RPMI8226 (cell line): ENCODE measurements around the gene ALK.

ENCODE experiments used
- DNase-seq: peaks from one replicate; pipeline ENCODE4 v3.0.0-alpha.2; 2015

Gene ALK

DNA sequence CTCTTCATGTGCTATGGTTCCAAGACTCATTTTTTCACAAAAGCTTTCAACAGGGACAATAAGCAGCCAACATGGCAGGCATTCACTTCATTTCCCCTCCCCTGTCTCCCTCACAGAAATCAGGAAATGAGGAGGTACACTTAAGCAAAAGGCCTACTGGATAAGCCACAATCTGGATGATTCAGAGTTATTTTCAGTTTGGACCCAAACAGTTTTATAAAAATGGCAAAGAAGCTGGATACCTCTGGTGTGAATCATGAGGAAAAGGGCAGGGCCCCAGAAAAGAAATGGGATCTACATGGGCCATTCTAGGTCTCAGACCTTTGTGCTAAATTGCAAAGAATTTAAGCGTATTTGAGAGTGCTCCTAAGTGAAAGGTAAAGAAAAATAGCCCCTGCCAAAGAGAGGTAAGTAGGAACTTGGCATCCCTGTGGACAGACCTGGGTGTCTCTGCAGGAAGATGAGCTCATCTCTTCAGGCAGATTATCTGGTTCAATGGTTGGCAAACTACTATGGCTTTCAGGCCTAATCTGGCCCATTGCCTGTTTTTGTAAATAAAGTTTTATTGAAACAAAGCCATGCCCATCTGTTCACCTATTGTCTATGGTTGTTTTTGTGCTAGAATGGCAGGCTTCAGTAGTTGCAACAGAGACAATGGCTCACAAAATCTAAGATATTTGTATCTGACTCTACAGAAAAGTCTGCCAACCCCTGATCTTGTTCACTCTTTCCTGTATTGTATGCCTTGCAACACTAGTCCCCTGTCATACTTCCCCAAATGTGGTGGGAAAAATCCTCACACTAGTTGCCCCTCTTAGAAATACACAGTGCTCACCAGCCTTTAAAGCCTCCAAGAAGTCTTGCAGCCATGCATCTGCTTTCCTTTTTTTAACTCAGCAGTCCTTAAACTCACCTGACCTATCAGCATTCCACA lies 315.0 kb downstream of the ALK start:
- DNase-seq: no peak

DNA sequence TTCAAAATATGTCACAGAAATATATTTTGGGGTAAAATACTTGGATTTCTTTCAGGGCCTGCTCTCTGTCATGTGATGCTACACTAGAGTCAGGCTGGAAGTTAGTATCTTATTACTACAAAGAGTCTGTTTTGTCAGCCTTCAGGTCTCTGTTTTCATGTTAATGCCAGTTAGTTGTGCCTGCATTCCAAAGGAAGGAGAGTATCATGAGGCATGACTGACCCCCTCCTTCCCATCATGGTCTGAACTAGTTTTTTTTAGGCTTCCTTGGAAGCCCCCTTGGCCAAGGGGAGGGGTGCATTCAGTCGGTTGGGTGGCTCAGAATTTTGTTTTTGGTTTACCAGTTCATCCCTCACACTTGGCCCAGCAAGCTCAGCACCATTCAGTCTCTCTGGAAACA lies 318.0 kb downstream of the ALK start:
- no peak for DNase-seq

DNA sequence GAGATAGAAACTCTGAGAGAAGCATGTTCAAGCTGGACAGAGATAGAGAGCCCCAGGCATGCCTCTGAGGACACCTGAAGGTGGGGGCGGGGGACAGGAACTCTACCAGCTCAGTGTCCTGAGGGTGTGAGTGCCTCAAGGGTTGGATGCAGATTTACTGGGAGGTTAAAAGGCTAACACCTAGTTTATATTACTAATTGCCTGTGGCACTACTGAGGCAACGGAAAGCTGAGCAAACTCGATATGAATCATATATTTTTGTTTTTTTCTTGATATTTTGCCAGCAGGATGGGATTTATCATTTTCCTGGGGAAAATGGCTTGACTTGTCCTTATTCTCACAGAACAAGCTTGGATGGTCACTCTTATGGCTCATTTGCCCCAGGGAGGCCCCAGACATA lies 319.5 kb downstream of the ALK start:
- DNase-seq: no peak

DNA sequence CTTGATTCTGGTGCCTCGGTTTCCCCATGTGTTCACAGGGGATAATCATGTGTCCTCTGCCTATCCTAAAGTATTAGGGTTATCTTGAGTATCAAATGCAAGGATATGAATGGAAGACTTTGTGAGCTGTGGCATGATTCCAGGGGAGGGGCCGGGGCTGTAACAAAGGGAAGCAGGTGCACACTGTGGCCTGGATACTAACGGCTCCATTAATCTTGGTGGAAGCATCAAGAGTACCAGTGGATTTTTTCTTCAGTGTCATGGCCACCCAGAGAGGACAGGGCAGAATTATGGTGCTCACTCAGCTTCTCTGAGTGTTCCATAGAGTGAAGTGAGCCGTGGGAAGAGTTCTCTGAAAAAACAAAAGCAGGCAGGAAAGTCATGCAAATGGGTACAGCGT lies 320.1 kb downstream of the ALK start:
- DNase-seq: no peak

DNA sequence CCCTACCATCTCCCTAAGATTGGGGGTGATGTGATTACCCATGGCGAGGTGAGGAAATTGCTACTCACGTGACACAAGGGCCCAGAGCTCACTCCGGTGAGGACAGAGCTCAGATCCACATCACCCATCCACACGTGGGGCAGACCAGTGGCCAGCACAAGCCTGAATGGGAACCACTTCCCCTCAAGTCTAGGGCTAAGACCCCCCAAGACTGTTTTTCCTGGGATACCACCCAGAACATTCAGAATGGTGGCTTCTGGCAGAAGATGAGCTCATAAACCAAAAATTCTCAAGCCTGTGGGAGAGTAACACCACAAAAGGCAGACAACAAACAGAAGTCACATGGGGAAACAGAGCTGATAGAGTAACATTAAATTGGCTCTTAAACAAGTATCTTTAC lies 321.4 kb downstream of the ALK start:
- no peak for DNase-seq

DNA sequence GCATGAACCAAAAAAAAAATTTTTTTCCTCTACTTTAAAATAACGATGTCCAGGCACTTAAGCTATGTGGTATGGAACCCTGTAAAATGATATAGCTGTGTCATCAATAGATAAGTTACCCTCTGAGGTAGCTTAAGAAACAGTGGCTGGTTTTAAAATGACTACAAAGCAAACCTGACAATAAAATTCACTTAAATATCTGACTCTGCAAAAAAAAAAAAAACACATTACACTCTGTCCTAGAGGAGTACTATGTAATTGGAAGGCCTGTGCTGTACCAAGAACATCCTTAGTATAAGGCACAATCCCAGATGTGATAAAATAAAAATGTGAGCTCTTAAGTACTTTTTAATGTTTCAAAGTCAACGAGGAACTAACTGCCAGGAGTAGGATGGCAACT lies 322.4 kb downstream of the ALK start:
- no peak for DNase-seq

DNA sequence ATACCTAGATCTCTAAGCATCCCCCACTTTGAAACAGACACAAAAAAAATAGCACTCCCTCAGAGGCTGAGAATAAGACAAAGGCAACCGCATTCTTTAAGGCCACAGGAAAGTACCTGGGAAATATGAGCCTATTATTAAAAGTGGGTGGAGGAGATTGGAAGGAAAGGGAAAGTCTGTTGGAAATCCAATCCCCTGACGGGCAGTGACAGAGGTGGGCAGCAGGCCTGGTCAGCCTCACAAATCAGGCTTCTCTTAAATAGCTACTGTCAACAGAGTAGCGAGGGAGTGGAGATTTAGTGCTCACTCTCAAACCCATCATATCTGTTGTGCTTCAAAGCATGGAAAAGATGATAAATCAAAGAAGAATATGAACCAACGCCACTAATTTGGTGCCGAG lies 324.4 kb downstream of the ALK start:
- DNase-seq: no peak

DNA sequence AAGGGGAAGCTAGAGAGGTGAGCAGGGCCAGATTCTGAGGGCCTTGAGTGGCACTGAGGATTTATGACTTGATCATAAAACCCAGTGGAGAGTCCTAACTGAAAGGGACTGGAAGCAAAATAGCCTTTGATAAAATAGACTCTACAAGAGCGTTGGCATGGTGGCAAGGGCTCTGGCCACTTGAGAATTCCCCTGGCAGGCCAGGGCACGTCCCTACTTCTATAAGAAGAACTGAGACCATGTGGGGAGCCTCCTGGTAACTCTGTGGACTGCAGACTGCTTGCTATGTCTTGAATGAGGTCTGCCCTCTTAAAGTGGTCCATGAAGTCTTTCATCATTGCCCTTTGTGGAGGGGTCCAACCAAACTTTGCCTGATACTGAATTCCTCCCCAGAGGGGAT lies 324.8 kb downstream of the ALK start:
- no peak for DNase-seq

DNA sequence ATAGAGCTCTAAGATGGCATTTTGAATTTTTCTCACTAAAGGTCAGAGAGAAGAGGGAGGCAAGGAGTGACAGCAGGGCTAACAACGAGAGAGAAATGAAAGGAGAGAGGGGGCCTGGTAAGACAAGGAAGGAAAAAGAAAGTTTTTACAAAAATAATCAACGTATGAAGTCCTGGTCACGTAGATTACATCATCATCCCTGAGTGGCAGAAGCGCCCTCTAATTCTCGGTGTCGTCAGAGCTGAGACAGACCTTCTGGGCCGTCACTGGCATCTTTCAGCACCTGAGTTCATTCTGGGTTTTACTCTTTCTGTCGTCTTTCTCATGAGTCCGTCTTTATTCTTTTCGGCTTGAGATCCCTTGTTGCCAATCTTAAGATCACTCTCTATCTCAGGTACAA lies 329.8 kb downstream of the ALK start:
- no peak for DNase-seq

DNA sequence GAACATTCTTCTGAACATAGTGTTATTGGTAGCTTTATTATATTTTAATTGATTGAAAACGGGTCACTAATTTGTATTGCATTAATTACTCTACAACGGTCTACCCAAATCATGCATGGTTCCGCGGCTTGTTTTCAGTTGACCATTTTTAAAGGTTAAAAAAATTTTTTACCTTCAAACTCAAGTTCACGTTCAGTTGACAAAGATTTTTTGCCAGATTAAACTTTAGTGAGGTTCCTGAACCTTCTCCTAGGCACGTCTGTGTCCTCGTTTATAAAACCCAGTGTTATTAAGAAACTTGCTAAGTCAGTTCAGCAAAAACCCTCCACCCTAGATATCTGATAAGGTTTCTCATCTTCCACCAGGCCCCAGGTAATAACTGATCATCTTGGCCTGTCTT lies 331.2 kb downstream of the ALK start:
- DNase-seq: no peak

DNA sequence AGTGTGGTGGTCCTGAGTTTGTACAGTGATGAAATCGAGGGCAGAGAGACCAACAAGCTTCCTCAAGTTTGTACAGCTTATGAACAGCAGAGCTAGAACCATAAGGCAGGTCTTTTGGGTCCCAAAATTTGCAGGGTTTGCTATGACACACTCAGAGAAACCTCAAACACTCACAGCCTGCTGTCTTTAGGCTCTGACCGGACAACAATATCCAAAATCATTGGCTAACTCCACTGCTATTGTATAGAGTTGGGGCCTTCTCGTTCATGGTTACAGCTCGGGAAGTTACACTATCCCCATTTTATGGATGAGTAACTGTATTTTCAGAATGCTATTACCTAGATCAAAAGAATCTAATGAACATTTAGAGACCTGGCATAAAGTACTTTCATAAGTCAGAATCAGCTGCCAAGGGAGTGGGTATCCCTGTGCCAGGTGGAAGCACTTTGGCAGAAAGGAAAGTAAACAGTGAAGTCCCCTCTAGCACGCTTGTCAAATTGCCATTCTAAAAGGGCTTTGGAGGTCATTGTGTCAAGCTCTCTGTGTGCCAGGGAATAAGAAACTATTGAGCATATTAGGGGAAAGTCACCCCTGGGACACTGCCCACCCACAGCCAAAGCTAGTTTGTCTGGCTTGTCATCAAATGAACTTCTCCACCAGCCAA lies 331.8 kb downstream of the ALK start:
- no peak for DNase-seq

DNA sequence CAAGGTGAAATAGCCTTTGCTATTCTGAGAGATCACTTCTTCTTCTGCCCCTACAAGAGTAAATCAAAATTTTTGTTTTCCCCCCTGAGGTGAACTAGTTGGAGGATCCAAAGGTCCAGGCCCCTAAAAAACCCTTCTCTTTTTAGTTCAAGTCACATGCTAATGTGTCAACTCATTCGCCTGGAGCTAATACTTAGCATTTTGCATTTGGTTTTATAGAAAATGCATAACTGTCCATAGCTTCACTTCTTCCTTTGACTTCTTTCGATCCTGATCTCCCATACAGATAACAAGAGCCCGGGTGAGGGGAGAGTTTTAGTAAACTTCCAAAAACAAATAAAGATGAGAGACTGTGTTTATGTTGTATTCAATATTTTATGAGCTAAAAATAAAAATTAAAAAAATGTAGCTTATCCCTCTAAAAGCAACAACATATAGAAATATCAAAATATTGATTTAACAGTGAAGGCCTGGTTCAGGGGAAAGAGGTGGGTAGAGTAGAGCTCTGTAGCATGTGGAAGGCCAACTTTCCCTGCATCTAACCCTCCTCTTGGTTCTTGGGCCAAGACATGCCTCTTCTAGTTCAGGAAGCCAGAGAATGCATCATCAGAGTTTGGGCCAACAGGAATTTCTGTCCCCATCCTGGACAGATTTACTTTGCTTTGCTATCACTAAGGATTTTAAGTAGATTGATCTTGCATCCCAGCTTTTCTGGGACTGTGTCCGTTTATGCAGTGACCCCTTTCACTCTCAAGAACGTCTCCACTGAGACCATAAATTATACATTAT lies 333.8 kb downstream of the ALK start:
- DNase-seq: no peak

DNA sequence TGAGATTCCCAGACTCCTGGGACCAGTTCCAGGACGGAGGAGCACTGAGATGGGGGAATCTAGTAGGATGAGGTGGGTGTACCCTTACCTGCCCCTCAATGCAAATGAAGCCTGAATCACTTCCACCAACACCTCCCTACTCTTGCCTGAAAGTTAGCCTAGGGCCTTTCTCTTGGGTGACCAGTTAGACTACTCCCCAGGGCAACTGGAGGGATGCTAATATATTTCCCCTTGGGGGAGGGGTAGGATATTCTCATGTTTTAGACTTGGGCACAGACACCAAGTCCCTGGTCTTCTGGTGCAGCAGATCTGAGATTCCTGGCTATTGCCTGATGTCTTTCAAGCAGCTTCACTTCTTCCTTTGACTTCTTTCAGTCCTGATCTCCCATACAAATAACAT lies 334.5 kb downstream of the ALK start:
- no peak for DNase-seq

DNA sequence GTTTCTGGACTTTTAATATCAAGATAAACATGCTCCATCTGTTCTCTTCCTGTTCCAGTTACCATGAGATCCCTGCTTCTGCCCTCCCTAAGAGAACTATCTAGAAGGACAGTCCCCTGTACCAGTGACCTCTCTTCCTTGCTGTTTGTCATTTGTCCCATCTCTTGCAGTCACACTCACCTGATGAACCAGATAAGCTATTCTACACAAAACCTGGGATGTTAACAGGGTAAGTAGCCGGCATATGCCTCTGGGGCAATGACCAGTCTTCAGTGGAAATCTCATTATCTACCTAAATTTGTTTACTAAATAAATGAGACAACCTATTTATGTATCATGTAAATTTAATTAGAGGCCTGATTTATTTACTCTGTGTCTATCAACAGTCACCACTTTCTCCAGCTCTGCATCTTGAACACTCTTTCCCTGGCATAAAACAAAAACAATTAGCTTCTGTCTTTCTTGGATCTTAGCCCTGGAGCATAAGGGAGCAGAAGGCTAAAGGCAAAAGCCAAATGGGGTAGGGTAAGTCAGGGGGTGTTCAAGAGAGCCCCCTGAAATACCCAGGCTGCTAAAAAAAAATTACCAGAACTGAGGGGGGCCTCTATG lies 337.7 kb downstream of the ALK start:
- DNase-seq: no peak

DNA sequence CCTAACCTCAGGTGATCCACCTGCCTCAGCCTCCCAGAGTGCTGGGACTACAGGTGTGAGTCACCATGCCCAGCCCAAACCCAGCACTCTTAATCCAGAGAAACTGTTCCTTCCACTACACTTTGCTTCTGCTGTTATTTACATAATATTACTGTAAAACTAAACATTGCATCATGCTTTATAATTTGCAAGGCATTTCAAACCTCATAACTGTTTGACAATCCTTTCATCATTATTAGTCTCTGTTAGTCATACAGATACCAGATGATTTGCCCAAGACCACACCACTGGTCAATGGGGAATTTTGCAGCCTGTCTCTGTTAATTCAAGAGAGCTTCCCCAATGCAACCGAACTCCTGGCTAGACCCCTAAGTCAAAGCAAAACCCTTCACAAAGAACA lies 338.3 kb downstream of the ALK start:
- no peak for DNase-seq

DNA sequence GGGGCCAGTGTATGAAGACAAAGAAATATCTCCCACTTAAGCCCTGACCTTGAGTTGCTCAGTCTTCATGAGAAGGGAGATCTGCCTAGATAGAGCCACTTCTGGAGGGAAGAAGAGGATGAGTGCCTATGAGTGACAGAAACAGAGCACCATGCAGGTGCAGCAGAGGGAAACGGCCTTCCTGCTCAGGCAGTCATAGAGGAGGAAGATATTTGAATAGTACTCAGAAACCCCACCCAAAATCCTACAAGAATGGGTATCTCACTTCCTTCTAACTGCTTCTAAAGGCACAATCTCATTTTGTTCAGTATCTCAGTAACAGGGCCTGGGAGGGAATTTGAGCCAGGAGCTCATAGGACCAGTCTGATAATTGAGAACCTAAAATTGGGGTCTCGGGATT lies 339.3 kb downstream of the ALK start:
- DNase-seq: no peak

DNA sequence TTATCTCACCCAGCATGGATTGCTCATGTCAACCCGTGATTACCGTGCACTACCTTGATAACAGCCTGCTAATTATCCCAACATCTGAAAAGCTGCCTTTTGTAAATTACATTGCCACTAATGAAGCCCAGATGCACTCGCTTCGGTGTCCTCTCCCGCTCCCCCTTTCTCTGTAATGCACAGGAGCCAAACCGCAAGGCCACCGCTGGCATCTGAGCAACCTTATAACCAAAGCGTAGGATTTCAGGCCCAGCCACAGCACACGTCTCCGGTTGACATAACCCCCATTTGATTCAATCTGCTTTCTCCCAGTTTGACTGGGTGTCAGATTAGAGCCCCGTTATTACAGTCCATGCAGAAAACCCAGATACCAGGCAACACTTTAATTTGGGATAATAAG lies 341.2 kb downstream of the ALK start:
- no peak for DNase-seq

DNA sequence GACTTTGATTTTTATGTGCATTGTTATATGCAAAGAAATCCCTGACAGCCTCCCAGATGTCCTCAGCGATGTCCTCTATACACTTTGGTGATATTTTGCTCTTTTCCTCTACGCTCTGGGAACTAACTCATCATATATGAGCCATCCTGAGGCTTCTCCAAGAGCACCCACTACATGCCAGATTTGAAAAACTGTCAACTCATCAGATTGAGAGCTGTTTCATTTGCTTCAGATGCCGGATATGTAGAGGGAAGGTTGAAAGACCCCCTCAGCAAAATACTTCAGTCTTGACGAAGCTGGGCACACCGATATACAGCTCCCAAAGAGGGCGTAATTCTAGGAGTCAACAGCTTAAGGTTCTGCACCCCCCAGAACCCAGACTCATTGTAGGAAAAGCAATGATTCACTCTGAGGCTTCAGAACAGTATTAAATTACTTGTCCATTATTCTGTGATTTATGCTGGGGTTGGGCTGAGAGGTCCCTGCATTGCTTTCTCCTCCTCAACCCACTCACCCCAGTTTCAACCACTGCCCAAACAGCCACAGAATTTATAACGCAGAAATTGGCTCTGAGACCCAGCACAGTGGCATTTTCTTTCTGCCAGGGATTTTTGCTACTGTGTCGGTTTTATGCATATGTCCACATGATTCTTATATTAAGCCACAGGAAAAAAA lies 341.8 kb downstream of the ALK start:
- DNase-seq: no peak

DNA sequence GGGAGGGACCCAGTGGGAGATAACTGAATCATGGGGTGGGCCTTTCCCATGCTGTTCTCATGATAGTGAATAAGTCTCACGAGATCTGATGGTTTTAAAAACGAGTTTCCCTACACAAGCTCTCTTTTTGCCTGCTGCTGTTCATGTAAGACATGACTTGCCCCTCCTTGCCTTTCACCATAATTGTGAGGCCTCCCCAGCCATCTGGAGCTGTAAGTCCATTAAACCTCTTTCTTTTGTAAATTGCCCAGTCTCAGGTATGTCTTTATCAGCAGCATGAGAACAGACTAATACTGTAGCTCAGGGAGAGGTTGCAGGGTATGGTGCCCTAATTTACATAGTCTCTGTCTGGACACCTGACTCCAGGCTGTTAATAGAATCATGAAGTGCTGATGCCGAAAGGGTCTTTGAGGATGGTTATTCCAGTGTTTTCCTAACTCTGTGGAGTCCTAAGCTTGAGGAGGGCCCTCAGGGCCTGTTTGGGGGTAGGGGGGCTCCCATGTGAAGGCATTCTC lies 343.2 kb downstream of the ALK start:
- DNase-seq: no peak

DNA sequence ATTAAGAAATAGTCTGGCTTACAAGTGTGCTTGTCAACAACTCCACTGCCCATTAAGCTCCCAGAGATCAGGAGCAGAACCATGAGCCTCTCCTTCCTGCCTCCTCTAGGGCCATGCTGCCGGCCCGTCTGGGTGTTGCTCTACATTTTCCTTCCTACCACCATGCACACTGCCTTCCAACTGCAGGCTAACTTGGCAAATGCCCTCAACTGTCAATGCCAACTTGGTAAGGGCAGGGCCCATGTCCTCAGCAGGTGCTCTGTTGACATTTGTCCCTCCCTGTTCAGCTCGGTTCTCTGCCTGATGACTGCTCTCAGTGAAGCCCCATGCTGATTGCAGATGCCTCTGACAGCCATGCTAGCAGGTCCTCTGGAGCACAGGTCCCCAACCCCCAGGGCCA lies 345.2 kb downstream of the ALK start:
- DNase-seq: no peak

DNA sequence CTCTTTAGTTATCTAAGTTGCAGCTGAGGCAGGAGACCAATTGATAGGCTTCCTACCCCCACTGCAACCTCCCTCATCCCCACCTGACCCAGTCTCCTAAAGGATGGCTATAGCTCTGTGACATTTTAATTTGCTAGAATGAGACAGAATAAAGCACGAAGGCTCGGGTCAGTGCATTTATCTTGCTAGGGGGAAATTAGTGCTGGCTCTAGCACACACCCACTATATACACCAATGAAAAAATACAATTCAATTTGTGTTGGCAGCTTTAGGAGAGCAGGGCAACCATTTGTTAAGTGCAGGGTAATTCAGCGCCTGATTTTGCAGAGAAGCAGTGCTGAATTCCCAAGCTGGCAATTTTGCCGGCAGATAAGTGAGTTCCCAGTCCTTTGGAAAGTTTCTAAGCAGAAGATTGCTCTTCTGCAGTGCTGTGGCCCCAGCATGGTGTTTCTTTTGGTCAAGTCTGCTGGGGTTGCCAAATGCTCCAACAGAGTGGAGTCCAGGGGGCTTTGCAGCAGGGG lies 346.0 kb downstream of the ALK start:
- no peak for DNase-seq

DNA sequence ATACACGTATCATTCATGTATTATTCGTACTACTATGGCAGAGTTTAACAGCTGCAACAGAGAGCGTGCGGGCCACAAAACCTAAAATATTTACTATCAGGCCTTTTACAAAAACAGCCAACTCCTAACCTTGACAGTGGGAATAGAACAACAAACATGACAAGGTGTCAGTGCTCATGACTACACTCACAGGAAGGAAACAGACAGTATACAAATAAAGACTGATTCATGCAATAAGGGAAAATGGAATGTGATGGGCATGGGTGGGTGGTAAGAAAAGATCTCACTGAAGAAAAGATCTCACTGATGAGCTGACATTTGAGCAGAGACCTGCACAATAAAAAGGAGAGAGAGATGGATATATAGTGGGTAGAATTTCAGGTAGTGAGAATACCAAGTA lies 347.8 kb downstream of the ALK start:
- DNase-seq: no peak
